ENCODE measurements around the gene GNB2. TPM values are rescaled to one million over a fixed set of nuclear protein-coding genes. Genes with fewer than 3 reads are reported as not detected.

The GNB2 gene
- total RNA-seq, 6 experiments from 2014 or later = 301 to 369 (median 322) TPM

DNA sequence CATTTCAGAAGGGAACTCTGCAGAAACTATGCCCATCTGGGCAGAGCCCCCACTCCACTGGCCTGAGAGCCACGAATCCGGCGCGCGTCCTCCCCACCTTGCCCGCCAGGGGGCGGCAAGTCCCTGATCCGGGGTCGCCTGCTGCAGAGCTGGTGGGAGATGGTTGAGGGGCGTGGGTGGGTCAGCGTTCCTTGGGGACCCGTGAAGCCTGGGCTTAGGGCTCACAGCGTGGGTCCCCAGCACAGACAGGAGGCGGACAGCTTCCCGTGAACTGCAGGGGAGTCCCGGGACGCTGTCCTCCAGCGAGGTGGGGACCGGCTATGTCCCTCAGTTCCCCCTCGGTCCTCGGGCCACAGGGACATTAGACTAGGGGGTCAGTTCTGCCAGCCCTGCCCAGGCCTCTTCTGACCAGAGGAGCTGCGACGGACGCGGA, 31.8 kb downstream of the GNB2 start:
- Mint-ChIP-seq H3K4me1 (ENCODE audit: low read depth) (peaks cover 9% of the 10 kb centered on the region), H3K4me3 (peak overlapping the region; percentile 98), H3K36me3 (ENCODE audit: low read depth) (peaks cover 6% of the 10 kb centered on the region; the same call in 1 of the 2 replicates), H3K9me3 (no peaks in the 10 kb centered on the region), H3K27me3 (ENCODE audit: insufficient read depth) (peaks cover 4% of the 10 kb centered on the region), H3K27ac (peak overlapping the region; percentile 89)
- peak; percentile 97 for TF ChIP-seq CTCF (IDR thresholded peaks at IDR 0.05)
- DNase-seq = peak; percentile 36

DNA sequence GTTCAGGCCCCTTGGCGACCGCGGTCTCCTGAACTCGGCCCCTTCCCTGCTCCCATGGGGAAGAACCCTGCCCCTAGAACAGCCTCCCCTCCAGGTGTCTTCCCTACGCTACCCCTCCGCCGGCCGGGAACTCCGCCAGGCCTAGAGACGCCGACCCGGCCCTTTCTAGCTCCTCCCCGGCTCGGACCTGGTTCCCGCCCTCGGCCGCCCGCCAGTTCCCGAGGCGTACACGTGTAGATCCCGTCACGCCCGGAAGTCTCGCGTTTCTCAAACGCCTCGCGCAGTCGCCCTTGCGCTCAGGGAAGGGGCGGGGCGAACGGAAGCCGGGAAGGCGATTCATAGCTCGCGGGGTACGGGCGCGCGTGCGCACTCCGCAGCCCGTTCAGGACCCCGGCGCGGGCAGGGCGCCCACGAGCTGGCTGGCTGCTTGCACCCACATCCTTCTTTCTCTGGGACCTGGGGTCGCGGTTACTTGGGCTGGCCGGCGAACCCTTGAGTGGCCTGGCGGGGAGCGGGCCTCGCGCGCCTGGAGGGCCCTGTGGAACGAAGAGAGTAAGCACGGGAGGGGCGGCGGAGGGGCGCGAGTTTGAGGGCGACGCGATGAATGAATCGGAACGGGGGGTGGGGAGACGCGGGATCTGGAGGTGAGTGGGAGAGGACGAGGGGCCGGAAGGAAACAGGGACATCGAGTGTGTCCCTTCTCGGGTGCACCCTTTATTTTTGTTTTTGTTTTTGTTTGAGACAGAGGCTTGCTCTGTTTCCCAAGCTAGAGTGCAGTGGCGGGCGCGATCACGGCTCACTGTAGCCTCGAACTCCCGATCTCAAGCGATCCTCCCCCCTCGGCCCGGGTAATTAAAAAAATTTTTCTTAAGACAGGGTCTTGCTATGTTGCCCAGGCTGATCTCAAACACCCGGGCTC, 32.5 kb downstream of the GNB2 start, which contains the start of gene POP7:
Gene POP7 (plus strand): TSS at position 369 of the 919 bp plus-strand sequence. CDS start 710 bp downstream, outside the sequence.
- peak; percentile 96 for DNase-seq
- Mint-ChIP-seq H3K4me1 (ENCODE audit: low read depth) (peaks cover 9% of the 10 kb centered on the region), H3K27me3 (ENCODE audit: insufficient read depth) (peaks cover 4% of the 10 kb centered on the region), H3K4me3 (peak within 1 kb of the TSS; percentile 98), H3K9me3 (no peaks in the 10 kb centered on the region), H3K27ac (peak within 1 kb of the TSS; percentile 89), H3K36me3 (ENCODE audit: low read depth) (peaks cover 6% of the 10 kb centered on the region; the same call in 1 of the 2 replicates)
- no peak for TF ChIP-seq CTCF (IDR thresholded peaks at IDR 0.05)

- Mint-ChIP-seq H3K27ac (peak overlapping the region; percentile 89; the same call in 1 of the 2 replicates), H3K27me3 (ENCODE audit: insufficient read depth) (peaks cover 2% of the 10 kb centered on the region), H3K36me3 (ENCODE audit: low read depth) (peaks cover 6% of the 10 kb centered on the region; the same call in 1 of the 2 replicates), H3K4me3 (peak overlapping the region; percentile 98), H3K4me1 (ENCODE audit: low read depth) (peaks cover 9% of the 10 kb centered on the region), H3K9me3 (no peaks in the 10 kb centered on the region)
- TF ChIP-seq CTCF (IDR thresholded peaks at IDR 0.05) = no peak
- no peak for DNase-seq
These were observed 33.3 kb downstream of the GNB2 start for GRCh38 chr7:100706672-100707311.

DNA sequence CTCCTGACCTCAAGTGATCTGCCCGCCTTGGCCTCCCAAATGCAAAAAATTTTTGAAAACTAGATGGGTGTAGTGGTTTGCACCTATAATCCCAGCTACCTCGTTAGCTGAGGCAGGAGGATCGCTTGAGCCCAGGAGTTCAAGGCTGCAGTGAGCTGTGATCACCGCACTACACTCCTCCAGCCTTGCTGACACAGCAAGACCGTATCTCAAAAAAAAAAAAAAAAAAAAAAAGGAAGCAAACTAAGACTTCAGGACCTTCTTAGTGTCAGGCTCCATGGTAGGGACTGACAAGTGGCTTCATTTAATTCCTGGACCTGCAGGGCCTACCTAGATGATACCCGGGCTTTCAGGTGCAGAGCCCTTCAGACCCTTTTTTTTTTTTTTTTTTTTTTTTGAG, 34.9 kb downstream of the GNB2 start:
- H3K27ac Mint-ChIP-seq = no peak overlapping the region

More for the DNA sequence above, 34.9 kb downstream of the GNB2 start:
- Mint-ChIP-seq H3K9me3 (no peaks in the 10 kb centered on the region), H3K36me3 (ENCODE audit: low read depth) (peaks cover 6% of the 10 kb centered on the region; the same call in 1 of the 2 replicates), H3K4me3 (no peak overlapping the region), H3K27me3 (ENCODE audit: insufficient read depth) (no peaks in the 10 kb centered on the region), H3K4me1 (ENCODE audit: low read depth) (peaks cover 9% of the 10 kb centered on the region)
- DNase-seq = no peak
- TF ChIP-seq CTCF (IDR thresholded peaks at IDR 0.05) = no peak

Data from HFFc6 (cell line).